Neural progenitor cell (in vitro differentiated cells): ENCODE results near the gene SPRY4. TPM values are rescaled to one million over a fixed set of nuclear protein-coding genes. Genes with fewer than 3 reads are reported as not detected.

Source experiments
- DNase-seq: peaks from one replicate; pipeline ENCODE4 v3.0.0-alpha.2; 2016; ENCODE audit warnings: low spot score
- H2AFZ ChIP-seq: fragments of 200-600 bp; sonication (generic); replicated peaks from 2 replicates; pipeline ENCODE4 v1.6.1; 2016; ENCODE audit warnings: antibody characterized with exemption
- H3F3A ChIP-seq: fragments of 200-600 bp; sonication (generic); 2 replicates; pipeline ENCODE4 v1.6.1; 2016; ENCODE audit warnings: antibody characterized with exemption, low read depth
- H3K27ac ChIP-seq: fragments of 200-600 bp; sonication (generic); 2 replicates; pipeline ENCODE4 v1.5.1; 2016; ENCODE audit warnings: mild to moderate bottlenecking
- H3K27me3 ChIP-seq: fragments of 200-600 bp; sonication (generic); 2 replicates; pipeline ENCODE4 v1.6.1; 2016; ENCODE audit warnings: mild to moderate bottlenecking, moderate library complexity
- H3K36me3 ChIP-seq: fragments of 200-600 bp; sonication (generic); 2 replicates; pipeline ENCODE4 v1.5.1; 2016
- H3K4me1 ChIP-seq: fragments of 200-600 bp; sonication (generic); 2 replicates; pipeline ENCODE4 v1.6.1; 2016; ENCODE audit warnings: mixed run types
- H3K4me2 ChIP-seq: fragments of 200-600 bp; sonication (generic); 2 replicates; pipeline ENCODE4 v1.6.1; 2016
- H3K4me3 ChIP-seq: fragments of 200-600 bp; sonication (generic); 2 replicates; pipeline ENCODE4 v1.5.1; 2016
- H3K79me2 ChIP-seq: fragments of 200-600 bp; sonication (generic); 2 replicates; pipeline ENCODE4 v1.6.1; 2016; ENCODE audit warnings: low read depth
- H3K9ac ChIP-seq: fragments of 200-600 bp; sonication (generic); 2 replicates; pipeline ENCODE4 v1.6.1; 2016
- H3K9me3 ChIP-seq: fragments of 200-600 bp; sonication (generic); 2 replicates; pipeline ENCODE4 v1.5.1; 2016; ENCODE audit warnings: low read depth
- H4K20me1 ChIP-seq: fragments of 200-600 bp; sonication (generic); 2 replicates; pipeline ENCODE4 v1.6.1; 2016; ENCODE audit warnings: low read depth
- H3K27ac Mint-ChIP-seq: 3 replicates; pipeline ENCODE4 v1.8.0; 2021; ENCODE audit warnings: mixed read lengths
- H3K27me3 Mint-ChIP-seq: 2 replicates; pipeline ENCODE4 v1.8.0; 2022; ENCODE audit warnings: low read depth, mild to moderate bottlenecking, inconsistent platforms, moderate library complexity, mixed read lengths; ENCODE audit not compliant: insufficient read depth
- H3K36me3 Mint-ChIP-seq: 3 replicates; pipeline ENCODE4 v1.8.0; 2021; ENCODE audit warnings: mixed read lengths
- H3K4me1 Mint-ChIP-seq: 3 replicates; pipeline ENCODE4 v1.8.0; 2021; ENCODE audit warnings: mixed read lengths
- H3K4me3 Mint-ChIP-seq: 3 replicates; pipeline ENCODE4 v1.8.0; 2021; ENCODE audit warnings: mild to moderate bottlenecking, moderate library complexity, mixed read lengths
- H3K9me3 Mint-ChIP-seq: 3 replicates; pipeline ENCODE4 v1.8.0; 2020; ENCODE audit warnings: mixed read lengths
- CTCF ChIP-seq: fragments of 200-600 bp; sonication (generic); IDR thresholded peaks from 2 replicates; pipeline ENCODE4 v1.5.1; 2017; ENCODE audit warnings: antibody characterized with exemption, mild to moderate bottlenecking
- EZH2 ChIP-seq: fragments of 200-600 bp; sonication (generic); IDR thresholded peaks from 2 replicates; pipeline ENCODE4 v1.6.1; 2017; ENCODE audit warnings: antibody characterized with exemption, mild to moderate bottlenecking, moderate library complexity
- EZH2phosphoT487 ChIP-seq: fragments of 200-600 bp; sonication (generic); IDR thresholded peaks from 2 replicates; pipeline ENCODE4 v1.6.1; 2017; ENCODE audit warnings: antibody characterized with exemption
- total RNA-seq: library from RNA; depleted of rRNA; stranded (reverse); fragments of >200 nt; gene quantifications from 2 replicates; pipeline ENCODE4 v1.2.3, GENCODE V29; 2015; ENCODE audit warnings: low replicate concordance

The SPRY4 gene
- total RNA-seq, 1 donor from 2014 or later = 0.13 TPM

- no peaks in the 10 kb centered on the region for H3K36me3 ChIP-seq
- Mint-ChIP-seq H3K36me3 (peaks cover 6% of the 10 kb centered on the region), H3K4me1 (peaks cover 61% of the 10 kb centered on the region), H3K4me3 (no peak overlapping the region), H3K9me3 (no peaks in the 10 kb centered on the region), H3K27ac (no peak overlapping the region), H3K27me3 (peaks cover 6% of the 10 kb centered on the region)
- H3F3A ChIP-seq = peaks cover 3% of the 10 kb centered on the region
- no peak overlapping the region for H3K9ac ChIP-seq
- TF ChIP-seq EZH2 = no peak
- TF ChIP-seq CTCF = no peak
- no peak for TF ChIP-seq EZH2phosphoT487
- no peaks in the 10 kb centered on the region for H4K20me1 ChIP-seq
- no peaks in the 10 kb centered on the region for H3K9me3 ChIP-seq
- H3K27ac ChIP-seq = no peak overlapping the region
- no peak overlapping the region for H3K4me3 ChIP-seq
- peaks cover 23% of the 10 kb centered on the region for H3K4me1 ChIP-seq
- H3K79me2 ChIP-seq = no peaks in the 10 kb centered on the region
- no peak overlapping the region for H3K4me2 ChIP-seq
- no peak for DNase-seq
- H3K27me3 ChIP-seq = peaks cover 13% of the 10 kb centered on the region
- H2AFZ ChIP-seq = no peak overlapping the region
Measured at GRCh38 chr5:142293486-142293885, 31.3 kb downstream of the SPRY4 start.

DNA sequence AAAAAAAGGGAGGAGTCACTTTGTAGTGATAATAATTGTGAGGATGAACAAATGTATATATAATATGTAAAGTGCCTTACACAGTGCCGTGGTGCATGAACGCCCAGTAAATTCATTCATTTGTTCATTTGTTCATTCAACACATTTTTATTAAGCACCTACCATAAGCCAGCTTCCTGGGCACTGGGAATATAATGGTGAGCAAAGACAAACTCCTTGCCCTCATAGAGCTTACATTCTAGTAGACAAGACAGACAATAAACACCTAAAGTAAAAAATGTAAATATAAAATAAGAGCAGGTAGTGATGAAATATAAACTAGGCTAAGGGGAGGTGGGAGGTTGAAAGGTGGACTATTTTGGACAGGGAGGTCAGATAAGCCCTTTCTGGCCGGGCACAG is 32.0 kb downstream of the SPRY4 start:
- Histone ChIP-seq H3K4me2 (no peak overlapping the region), H3K79me2 (no peaks in the 10 kb centered on the region), H3K4me3 (no peak overlapping the region), H3K36me3 (no peaks in the 10 kb centered on the region), H3F3A (peaks cover 3% of the 10 kb centered on the region), H2AFZ (no peak overlapping the region), H4K20me1 (no peaks in the 10 kb centered on the region), H3K9me3 (no peaks in the 10 kb centered on the region), H3K9ac (no peak overlapping the region), H3K4me1 (peaks cover 25% of the 10 kb centered on the region), H3K27ac (no peak overlapping the region), H3K27me3 (peaks cover 13% of the 10 kb centered on the region)
- TF ChIP-seq EZH2 (no peak), EZH2phosphoT487 (no peak), CTCF (no peak)
- no peak for DNase-seq
- H3K27me3 Mint-ChIP-seq = peaks cover 6% of the 10 kb centered on the region
- H3K36me3 Mint-ChIP-seq = peaks cover 6% of the 10 kb centered on the region
- no peak overlapping the region for H3K4me3 Mint-ChIP-seq
- H3K9me3 Mint-ChIP-seq = no peaks in the 10 kb centered on the region
- peaks cover 67% of the 10 kb centered on the region for H3K4me1 Mint-ChIP-seq
- no peak overlapping the region for H3K27ac Mint-ChIP-seq

GRCh38 chr5:142292249-142292648 is 32.6 kb downstream of the SPRY4 start:
- H3K79me2 ChIP-seq = no peaks in the 10 kb centered on the region
- no peaks in the 10 kb centered on the region for H4K20me1 ChIP-seq
- no peak overlapping the region for H3K4me3 ChIP-seq
- no peaks in the 10 kb centered on the region for H3K9me3 Mint-ChIP-seq
- H3K4me1 ChIP-seq = peaks cover 30% of the 10 kb centered on the region
- no peak overlapping the region for H3K4me2 ChIP-seq
- DNase-seq = no peak
- no peak overlapping the region for H3K27ac ChIP-seq
- no peaks in the 10 kb centered on the region for H3K9me3 ChIP-seq
- H3K27me3 Mint-ChIP-seq = peaks cover 6% of the 10 kb centered on the region
- H3K27me3 ChIP-seq = peaks cover 13% of the 10 kb centered on the region
- no peak overlapping the region for H3K27ac Mint-ChIP-seq
- peaks cover 6% of the 10 kb centered on the region for H3F3A ChIP-seq
- H3K9ac ChIP-seq = no peak overlapping the region
- no peaks in the 10 kb centered on the region for H3K36me3 ChIP-seq
- peaks cover 7% of the 10 kb centered on the region for H3K36me3 Mint-ChIP-seq
- TF ChIP-seq EZH2 (no peak), CTCF (no peak), EZH2phosphoT487 (no peak)
- H3K4me1 Mint-ChIP-seq = peaks cover 68% of the 10 kb centered on the region
- no peak overlapping the region for H2AFZ ChIP-seq
- no peak overlapping the region for H3K4me3 Mint-ChIP-seq
